OCI-LY3 (cell line): ENCODE measurements around the gene ITPR1.

Experiments used
- H2AFZ ChIP-seq: fragments of 200-600, 300-600 bp; shearing (Covaris generic); 2 replicates; pipeline ENCODE4 v1.6.0; 2014; ENCODE audit warnings: antibody characterized with exemption, low read depth, low read length
- H3K27ac ChIP-seq: fragments of 200-600, 300-600 bp; sonication (generic); 2 replicates; pipeline ENCODE4 v1.5.1; 2014; ENCODE audit warnings: mild to moderate bottlenecking, low read length, moderate library complexity, mixed read lengths
- H3K27me3 ChIP-seq: fragments of 200-600, 300-600 bp; sonication (generic); 2 replicates; pipeline ENCODE4 v1.6.1; 2014; ENCODE audit warnings: low read depth, low read length, mixed read lengths
- H3K36me3 ChIP-seq: fragments of 200-600, 300-600 bp; sonication (generic); replicated peaks from 2 replicates; pipeline ENCODE3; 2014; ENCODE audit warnings: low read depth, low read length, mixed read lengths
- H3K4me1 ChIP-seq: fragments of 300-600, 200-600 bp; sonication (generic); 2 replicates; pipeline ENCODE4 v1.6.1; 2014; ENCODE audit warnings: low read length, mixed read lengths
- H3K4me2 ChIP-seq: fragments of 200-600, 300-600 bp; sonication (generic); 2 replicates; pipeline ENCODE4 v1.6.1; 2014; ENCODE audit warnings: low read length, mixed read lengths
- H3K4me3 ChIP-seq: fragments of 300-600, 200-600 bp; sonication (generic); 2 replicates; pipeline ENCODE4 v1.5.1; 2014; ENCODE audit warnings: antibody characterized with exemption, mild to moderate bottlenecking, low read length, moderate library complexity
- H3K79me2 ChIP-seq: fragments of 300-600, 200-600 bp; shearing (Covaris generic); 2 replicates; pipeline ENCODE4 v1.6.1; 2014; ENCODE audit warnings: mild to moderate bottlenecking, low read length, mixed read lengths
- H3K9ac ChIP-seq: fragments of 300-600, 200-600 bp; shearing (Covaris generic); 2 replicates; pipeline ENCODE4 v1.6.0; 2014; ENCODE audit warnings: mild to moderate bottlenecking, low read length, moderate library complexity
- H3K9me3 ChIP-seq: fragments of 200-600, 300-600 bp; shearing (Covaris generic); 2 replicates; pipeline ENCODE4 v1.6.1; 2014; ENCODE audit warnings: low read length, mixed read lengths; ENCODE audit not compliant: insufficient read depth
- H4K20me1 ChIP-seq: fragments of 200-600, 300-600 bp; sonication (generic); 2 replicates; pipeline ENCODE4 v1.6.1; 2016; ENCODE audit warnings: low read length, mixed read lengths; ENCODE audit not compliant: insufficient read depth
- CTCF ChIP-seq: fragments of 200-600, 300-600 bp; sonication (generic); IDR thresholded peaks from 2 replicates; pipeline ENCODE4 v1.5.1; 2014; ENCODE audit warnings: antibody characterized with exemption, low read length, low read depth
- EZH2phosphoT487 ChIP-seq: fragments of 200-600 bp; shearing (Covaris generic); IDR thresholded peaks from 2 replicates; pipeline ENCODE4 v1.6.1; 2018; ENCODE audit warnings: antibody characterized with exemption, mixed run types, low read depth

Gene ITPR1

GRCh38 chr3:4883011-4883410 is 389.9 kb downstream of the ITPR1 start:
- no peaks in the 10 kb centered on the region for H3K36me3 ChIP-seq
- H3K4me2 ChIP-seq = no peak overlapping the region
- no peaks in the 10 kb centered on the region for H4K20me1 ChIP-seq
- H3K9me3 ChIP-seq = 0 out of 2 replicates have a peak, but pooled peaks cover 2% of the 10 kb centered on the region
- peaks cover 44% of the 10 kb centered on the region for H3K27me3 ChIP-seq
- H3K27ac ChIP-seq = no peak overlapping the region
- no peaks in the 10 kb centered on the region for H3K79me2 ChIP-seq
- H3K4me1 ChIP-seq = no peaks in the 10 kb centered on the region
- H3K9ac ChIP-seq = no peak overlapping the region
- H3K4me3 ChIP-seq = no peak overlapping the region
- no peak overlapping the region for H2AFZ ChIP-seq
- no peak for TF ChIP-seq CTCF
- TF ChIP-seq EZH2phosphoT487 = no peak

DNA sequence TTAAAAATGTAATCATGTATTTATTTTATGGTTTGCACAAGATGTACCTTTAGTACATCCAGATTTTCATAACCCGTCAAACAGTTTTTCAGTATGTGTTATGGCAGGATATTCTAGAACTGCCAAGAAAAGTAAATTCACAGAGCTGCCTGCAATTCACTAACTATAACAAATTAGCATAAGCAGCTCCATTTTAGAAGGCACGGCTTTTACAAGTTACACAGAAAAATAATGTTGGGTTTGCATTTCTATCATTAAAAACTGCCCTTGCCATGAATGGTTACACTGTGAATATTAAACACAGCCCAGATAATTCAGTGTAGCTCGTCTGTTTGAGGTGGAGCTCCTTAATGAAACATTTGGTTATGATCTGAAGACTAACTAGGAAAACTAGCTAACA is 391.7 kb downstream of the ITPR1 start:
- H3K4me1 ChIP-seq = peaks cover 10% of the 10 kb centered on the region
- H3K9me3 ChIP-seq = 0 out of 2 replicates have a peak, but pooled peaks cover 2% of the 10 kb centered on the region
- no peak overlapping the region for H2AFZ ChIP-seq
- H3K79me2 ChIP-seq = no peaks in the 10 kb centered on the region
- TF ChIP-seq CTCF (no peak), EZH2phosphoT487 (no peak)
- H3K27ac ChIP-seq = no peak overlapping the region
- H3K4me2 ChIP-seq = no peak overlapping the region
- no peak overlapping the region for H3K9ac ChIP-seq
- peaks cover 40% of the 10 kb centered on the region for H3K27me3 ChIP-seq
- H4K20me1 ChIP-seq = no peaks in the 10 kb centered on the region
- H3K4me3 ChIP-seq = no peak overlapping the region
- no peaks in the 10 kb centered on the region for H3K36me3 ChIP-seq

- Histone ChIP-seq H3K27ac (no peak overlapping the region), H3K9me3 (0 out of 2 replicates have a peak, but pooled peaks cover 2% of the 10 kb centered on the region), H3K4me1 (peaks cover 10% of the 10 kb centered on the region), H3K9ac (no peak overlapping the region), H2AFZ (no peak overlapping the region), H4K20me1 (no peaks in the 10 kb centered on the region), H3K79me2 (no peaks in the 10 kb centered on the region), H3K36me3 (no peaks in the 10 kb centered on the region), H3K4me2 (no peak overlapping the region), H3K27me3 (peaks cover 41% of the 10 kb centered on the region), H3K4me3 (no peak overlapping the region)
- TF ChIP-seq EZH2phosphoT487 = no peak
- TF ChIP-seq CTCF = no peak
These were observed 392.2 kb downstream of the ITPR1 start for GRCh38 chr3:4885316-4885715.

DNA sequence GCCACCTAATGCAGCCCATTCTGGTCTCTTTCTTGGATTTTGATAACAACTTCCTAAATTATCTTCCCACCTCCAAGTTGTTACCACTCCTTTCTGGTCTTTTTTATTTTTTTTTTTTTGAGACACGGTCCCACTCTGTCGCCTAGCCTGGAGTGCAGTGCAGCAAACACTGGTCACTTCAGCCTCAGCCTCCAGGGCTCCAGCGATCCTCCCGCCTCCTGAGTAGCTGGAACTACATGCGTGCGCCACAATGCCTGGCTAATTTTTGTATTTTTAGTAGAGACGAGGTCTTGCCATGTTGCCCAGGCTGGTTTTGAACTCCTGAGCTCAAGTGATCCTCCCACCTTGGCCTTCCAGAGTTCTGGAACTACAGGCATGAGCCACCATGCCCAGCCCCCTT is 393.3 kb downstream of the ITPR1 start:
- TF ChIP-seq EZH2phosphoT487 = no peak
- no peak for TF ChIP-seq CTCF
- no peak overlapping the region for H3K27ac ChIP-seq
- H2AFZ ChIP-seq = no peak overlapping the region
- H3K4me1 ChIP-seq = peaks cover 10% of the 10 kb centered on the region
- H3K79me2 ChIP-seq = no peaks in the 10 kb centered on the region
- peaks cover 35% of the 10 kb centered on the region for H3K27me3 ChIP-seq
- H3K4me3 ChIP-seq = no peak overlapping the region
- H3K9me3 ChIP-seq = 0 out of 2 replicates have a peak, but pooled peaks cover 2% of the 10 kb centered on the region
- H3K9ac ChIP-seq = no peak overlapping the region
- no peaks in the 10 kb centered on the region for H4K20me1 ChIP-seq
- no peaks in the 10 kb centered on the region for H3K36me3 ChIP-seq
- no peak overlapping the region for H3K4me2 ChIP-seq
